Lung (tissue), 12 donors: ENCODE results near the gene CSPG4. TPM values are rescaled to one million over a fixed set of nuclear protein-coding genes. Genes with fewer than 3 reads are reported as not detected.
"Not testable (repeated sequence)": the region's sequence is repeated elsewhere in the genome, so short reads cannot be mapped to it uniquely, and the experiment has no call there.

Source experiments
- ATAC-seq: fragments of 200-7000 bp; cut with Tn5 transposase; one replicate; pipeline ENCODE4 v1.9.1; 2020; ENCODE audit warnings: moderate number of reproducible peaks; ENCODE audit not compliant: insufficient read depth, low FRiP score
- DNase-seq, 3 donors: peaks; one replicate each; pipeline ENCODE4 v3.0.0-alpha.2; 2013 to 2017
- H3K27ac ChIP-seq, 2 donors: one replicate each; pipeline ENCODE4 v1.5.1; 2013; ENCODE audit warnings: mild to moderate bottlenecking in 2 of 2, moderate library complexity in 2 of 2, control low read depth in 1 of 2, inconsistent platforms in 1 of 2, low read depth in 1 of 2, low read length in 1 of 2
- H3K27me3 ChIP-seq, 3 donors: one replicate each; pipeline ENCODE4 v1.5.1; 2013; ENCODE audit warnings: low read length in 2 of 3; ENCODE audit not compliant: control insufficient read depth in 3 of 3, insufficient read depth in 3 of 3
- H3K36me3 ChIP-seq, 4 donors: one replicate each; pipeline ENCODE4 v1.5.1; 2013; ENCODE audit warnings: low read length in 4 of 4, mild to moderate bottlenecking in 1 of 4, moderate library complexity in 1 of 4; ENCODE audit not compliant: control insufficient read depth in 4 of 4, insufficient read depth in 4 of 4
- H3K4me1 ChIP-seq, 5 donors: one replicate each; pipeline ENCODE4 v1.5.1; 2013; ENCODE audit warnings: low read length in 5 of 5, mild to moderate bottlenecking in 2 of 5, moderate library complexity in 1 of 5; ENCODE audit not compliant: control insufficient read depth in 5 of 5, insufficient read depth in 5 of 5
- H3K4me3 ChIP-seq: one replicate; pipeline ENCODE4 v1.5.1; 2013; ENCODE audit warnings: mild to moderate bottlenecking, control low read depth, moderate library complexity
- H3K9ac ChIP-seq, 2 donors: one replicate each; pipeline ENCODE4 v1.5.1; 2013; ENCODE audit warnings: low read length in 2 of 2, control low read depth in 1 of 2; ENCODE audit not compliant: insufficient read depth in 1 of 2
- H3K9me3 ChIP-seq, 4 donors: one replicate each; pipeline ENCODE4 v1.5.1; 2013; ENCODE audit warnings: low read length in 3 of 4, mild to moderate bottlenecking in 1 of 4, moderate library complexity in 1 of 4; ENCODE audit not compliant: control insufficient read depth in 4 of 4, insufficient read depth in 3 of 4
- CTCF ChIP-seq: IDR thresholded peaks from 2 replicates; pipeline ENCODE4 v1.5.1; 2012; ENCODE audit warnings: mild to moderate bottlenecking; ENCODE audit errors: control extremely low read depth, extremely low read depth
- WGBS, 2 donors: extraction: QIAGEN DNeasy Blood & Tissue Kit; methylation state at CpG; one replicate each; pipeline ENCODE4 v1.1.7; 2013; 5-methylcytosine and 5-hydroxymethylcytosine counted together
- polyA plus RNA-seq, 2 donors: library from polyadenylated mRNA; stranded (reverse); fragments of 200-250 nt; gene quantifications; one replicate each; pipeline ENCODE4 v1.2.1, GENCODE V29; 2013
- total RNA-seq, 2 donors: library from RNA; depleted of rRNA in 1 of 2; stranded (reverse); fragments of >200 nt in 1 of 2; gene quantifications; one replicate each; pipeline ENCODE4 v1.2.1, GENCODE V29; 2014 to 2021
- donor health status: control.
- donor health status: control.
- donor health status: Bipolar disorder and iron deficiency.
- donor health status: healthy.
- donor health status: DM: yes; HTN: yes; CAD: no.

Gene CSPG4
- total and polyA plus RNA-seq, 4 donors, result 8.5 to 38.1 (median 24.2) TPM

DNA sequence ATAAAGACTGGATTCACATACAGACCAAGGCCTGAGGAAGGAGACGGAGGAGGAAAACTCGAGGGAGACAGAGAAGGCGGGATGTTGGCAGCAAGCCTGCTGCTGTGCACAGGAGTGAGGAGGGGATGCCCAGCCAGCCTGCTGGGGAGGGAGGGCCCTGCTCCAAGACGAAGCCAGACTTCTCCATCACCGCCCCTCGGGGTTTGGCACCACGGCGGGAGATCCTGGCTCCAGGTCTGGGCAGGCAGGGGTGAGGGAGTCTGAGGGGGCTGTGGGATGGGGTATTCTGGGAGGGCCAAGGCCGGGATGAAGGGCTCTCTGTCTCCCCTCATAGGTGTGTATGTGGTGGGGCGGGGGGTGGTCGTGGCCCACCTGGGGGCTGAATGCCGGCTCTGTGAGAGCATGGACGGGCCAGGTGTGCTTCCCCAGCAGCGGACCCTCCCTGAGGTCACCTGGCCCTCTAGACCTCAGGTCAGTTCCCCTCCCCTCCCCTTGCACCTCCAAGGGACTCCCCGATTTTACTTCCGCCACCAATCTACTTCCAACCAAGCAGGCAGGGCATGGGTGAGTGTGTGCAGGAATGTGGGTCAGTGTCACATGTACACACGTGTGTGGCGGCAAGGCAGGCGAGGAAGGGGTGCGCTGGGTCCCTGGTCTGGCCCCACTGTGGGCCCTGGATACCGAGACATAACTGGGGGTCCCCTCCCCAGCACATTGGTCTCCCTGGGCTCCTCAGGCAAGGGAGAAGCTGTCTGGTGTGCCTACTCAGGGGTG is 14.5 kb downstream of the CSPG4 start:
- H3K9ac ChIP-seq, H3K9me3 ChIP-seq, H3K4me3 ChIP-seq, ATAC-seq, H3K36me3 ChIP-seq, H3K27ac ChIP-seq, H3K27me3 ChIP-seq: not testable (repeated sequence)
- H3K4me1 ChIP-seq, result peaks cover 3 to 56% (median 18%) of the 10 kb centered on the region in 5 donors
- WGBS, 2 donors, result 77 to 89% methylated on average over 18 to 19 of the region's 21 CpGs
- DNase-seq, result peak in 2 of 3 donors; percentile 48 to 69

GRCh38 chr15:75697523-75697922 is 15.1 kb downstream of the CSPG4 start:
- ATAC-seq, result no peak
- peaks cover 3 to 56% (median 18%) of the 10 kb centered on the region in 5 donors for H3K4me1 ChIP-seq

DNA sequence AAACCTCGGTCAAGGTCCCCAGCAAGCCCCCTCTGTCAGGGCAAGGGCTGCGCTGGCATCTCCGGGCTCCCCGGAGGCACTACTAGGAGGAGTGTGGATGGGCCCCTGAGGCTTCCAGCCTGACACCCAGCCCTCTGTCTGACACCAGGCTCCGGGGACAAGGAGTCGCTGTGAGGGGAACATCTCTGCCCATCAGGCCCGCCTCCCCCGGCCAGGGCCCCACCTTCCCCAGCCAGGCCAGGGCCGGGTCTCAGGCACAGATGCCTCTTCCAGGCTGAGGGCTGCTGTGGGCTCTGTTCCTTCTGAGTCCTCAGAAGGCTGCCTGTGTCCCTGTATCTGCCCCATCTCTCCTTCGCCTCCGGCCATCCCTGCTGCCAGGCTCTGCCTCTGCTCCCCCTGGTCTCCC is 15.8 kb downstream of the CSPG4 start:
- no peaks in the 10 kb centered on the region for H3K9me3 ChIP-seq
- WGBS, 2 donors, result 79 to 80% methylated on average over 11 of the region's 11 CpGs
- peak overlapping the region in 1 of 2 donors; percentile 13 for H3K27ac ChIP-seq

More at GRCh38 chr15:75697523-75697922, 15.1 kb downstream of the CSPG4 start:
- WGBS, 2 donors, result 83 to 93% methylated on average over 7 of the region's 7 CpGs
- Histone ChIP-seq H3K27ac (no peak overlapping the region), H3K27me3 (no peaks in the 10 kb centered on the region), H3K36me3 (no peaks in the 10 kb centered on the region), H3K9me3 (no peaks in the 10 kb centered on the region), H3K9ac (no peak overlapping the region), H3K4me3 (no peak overlapping the region)
- TF ChIP-seq CTCF, result no peak
- DNase-seq, result no peak

More for the DNA sequence above, 15.8 kb downstream of the CSPG4 start:
- no peaks in the 10 kb centered on the region for H3K27me3 ChIP-seq
- no peak for DNase-seq
- H3K9ac ChIP-seq, result no peak overlapping the region
- peaks cover 3 to 49% (median 18%) of the 10 kb centered on the region in 5 donors for H3K4me1 ChIP-seq
- no peak for TF ChIP-seq CTCF
- H3K36me3 ChIP-seq, result no peaks in the 10 kb centered on the region
- no peak for ATAC-seq
- H3K4me3 ChIP-seq, result no peak overlapping the region
